MM.1S (cell line): ENCODE results near the gene USF2.

Source experiments
- DNase-seq: peaks from one replicate; pipeline ENCODE4 v3.0.0-alpha.2; 2015
- H2AFZ ChIP-seq: fragments of 300-600 bp; sonication (generic); 2 replicates; pipeline ENCODE4 v1.6.0; 2016; ENCODE audit warnings: antibody characterized with exemption, low read length
- H3F3A ChIP-seq: fragments of 300-600 bp; sonication (generic); 2 replicates; pipeline ENCODE4 v1.6.1; 2016; ENCODE audit warnings: mild to moderate bottlenecking, antibody characterized with exemption, low read length, moderate library complexity, mixed read lengths; ENCODE audit not compliant: insufficient read depth
- H3K27ac ChIP-seq: fragments of 300-600 bp; sonication (generic); 2 replicates; pipeline ENCODE4 v1.5.1; 2016; ENCODE audit warnings: mild to moderate bottlenecking, low read length
- H3K27me3 ChIP-seq: fragments of 300-600 bp; sonication (generic); replicated peaks from 2 replicates; pipeline ENCODE4 v1.6.0; 2016; ENCODE audit warnings: low read length; ENCODE audit not compliant: insufficient read depth
- H3K36me3 ChIP-seq: fragments of 300-600 bp; sonication (generic); replicated peaks from 2 replicates; pipeline ENCODE4 v1.6.1; 2016; ENCODE audit warnings: mild to moderate bottlenecking, low read length, mixed read lengths; ENCODE audit not compliant: insufficient read depth
- H3K4me1 ChIP-seq: fragments of 300-600 bp; sonication (generic); 2 replicates; pipeline ENCODE4 v1.6.1; 2016; ENCODE audit warnings: low read length, mixed read lengths
- H3K4me2 ChIP-seq: fragments of 300-600 bp; sonication (generic); 2 replicates; pipeline ENCODE4 v1.6.0; 2016; ENCODE audit warnings: low read depth, low read length
- H3K4me3 ChIP-seq: fragments of 300-600 bp; sonication (generic); 2 replicates; pipeline ENCODE4 v1.5.1; 2016; ENCODE audit warnings: low read length, mixed read lengths
- H3K79me2 ChIP-seq: fragments of 300-600 bp; sonication (generic); 2 replicates; pipeline ENCODE4 v1.6.1; 2016; ENCODE audit warnings: mixed run types, low read length, mixed read lengths
- H3K9ac ChIP-seq: fragments of 300-600 bp; sonication (generic); 2 replicates; pipeline ENCODE4 v1.6.1; 2016; ENCODE audit warnings: low read length, mixed read lengths
- H3K9me2 ChIP-seq: fragments of 300-600 bp; sonication (generic); replicated peaks from 2 replicates; pipeline ENCODE4 v1.6.1; 2016; ENCODE audit warnings: mild to moderate bottlenecking, low read length, mixed read lengths; ENCODE audit not compliant: insufficient read depth
- H3K9me3 ChIP-seq: fragments of 300-600 bp; sonication (generic); replicated peaks from 2 replicates; pipeline ENCODE4 v1.6.1; 2016; ENCODE audit warnings: mild to moderate bottlenecking, low read length, mixed read lengths; ENCODE audit not compliant: insufficient read depth
- H4K20me1 ChIP-seq: fragments of 300-600 bp; sonication (generic); 2 replicates; pipeline ENCODE4 v1.6.1; 2016; ENCODE audit warnings: mild to moderate bottlenecking, low read length, moderate library complexity, mixed read lengths; ENCODE audit not compliant: insufficient read depth
- CTCF ChIP-seq: fragments of 300-600 bp; sonication (generic); IDR thresholded peaks from 2 replicates; pipeline ENCODE4 v1.5.1; 2016; ENCODE audit warnings: antibody characterized with exemption, low read length, mixed read lengths
- EZH2 ChIP-seq: fragments of 300-600 bp; sonication (generic); optimal IDR thresholded peaks from 2 replicates; pipeline ENCODE3; 2017; ENCODE audit warnings: low read depth, mild to moderate bottlenecking, antibody characterized with exemption, low read length, mixed read lengths
- EZH2phosphoT487 ChIP-seq: fragments of 300-600 bp; sonication (generic); IDR thresholded peaks from 2 replicates; pipeline ENCODE4 v1.6.1; 2018; ENCODE audit warnings: antibody characterized with exemption, low read length

Gene USF2

GRCh38 chr19:35293363-35293739 lies 24.6 kb downstream of the USF2 start:
- Histone ChIP-seq H3K36me3 (no peaks in the 10 kb centered on the region), H3K9ac (no peak overlapping the region), H3K79me2 (no peaks in the 10 kb centered on the region), H2AFZ (no peak overlapping the region), H3K27ac (no peak overlapping the region), H4K20me1 (no peaks in the 10 kb centered on the region), H3K9me2 (no peaks in the 10 kb centered on the region), H3K4me2 (no peak overlapping the region), H3F3A (no peaks in the 10 kb centered on the region), H3K27me3 (peaks cover 43% of the 10 kb centered on the region), H3K9me3 (no peaks in the 10 kb centered on the region), H3K4me1 (peaks cover 11% of the 10 kb centered on the region; the same call in 1 of the 2 replicates), H3K4me3 (no peak overlapping the region)
- TF ChIP-seq EZH2 (no peak), EZH2phosphoT487 (no peak), CTCF (no peak)
- no peak for DNase-seq

- Histone ChIP-seq H4K20me1 (no peaks in the 10 kb centered on the region), H3K4me2 (no peak overlapping the region), H3K9me3 (no peaks in the 10 kb centered on the region), H3K4me3 (no peak overlapping the region), H3K79me2 (no peaks in the 10 kb centered on the region), H3K27me3 (peaks cover 43% of the 10 kb centered on the region), H3K36me3 (no peaks in the 10 kb centered on the region), H3K9me2 (no peaks in the 10 kb centered on the region), H3K9ac (no peak overlapping the region), H3K27ac (no peak overlapping the region), H2AFZ (no peak overlapping the region), H3K4me1 (peaks cover 11% of the 10 kb centered on the region; the same call in 1 of the 2 replicates), H3F3A (no peaks in the 10 kb centered on the region)
- no peak for DNase-seq
- TF ChIP-seq CTCF (no peak), EZH2 (no peak), EZH2phosphoT487 (no peak)
Measured at GRCh38 chr19:35293808-35294207, 25.0 kb downstream of the USF2 start.

GRCh38 chr19:35294328-35294727 lies 25.6 kb downstream of the USF2 start:
- H3F3A ChIP-seq = no peaks in the 10 kb centered on the region
- no peak overlapping the region for H2AFZ ChIP-seq
- H3K4me3 ChIP-seq = no peak overlapping the region
- H4K20me1 ChIP-seq = no peaks in the 10 kb centered on the region
- H3K4me2 ChIP-seq = no peak overlapping the region
- H3K36me3 ChIP-seq = no peaks in the 10 kb centered on the region
- no peaks in the 10 kb centered on the region for H3K79me2 ChIP-seq
- no peaks in the 10 kb centered on the region for H3K9me2 ChIP-seq
- H3K9ac ChIP-seq = no peak overlapping the region
- no peak for DNase-seq
- H3K27ac ChIP-seq = no peak overlapping the region
- peaks cover 11% of the 10 kb centered on the region; the same call in 1 of the 2 replicates for H3K4me1 ChIP-seq
- H3K27me3 ChIP-seq = peaks cover 38% of the 10 kb centered on the region
- no peaks in the 10 kb centered on the region for H3K9me3 ChIP-seq
- no peak for TF ChIP-seq EZH2phosphoT487
- TF ChIP-seq EZH2 = no peak
- TF ChIP-seq CTCF = no peak
